CD8-positive, alpha-beta memory T cell (primary cell): Measurements from ENCODE around the gene TSPAN15. TPM values are rescaled to one million over a fixed set of nuclear protein-coding genes. Genes with fewer than 3 reads are reported as not detected.
A peak's percentile ranks its signal among the peaks of the same experiment; 100 is the strongest.

Source experiments
- CTCF ChIA-PET: fragments of 350-600 bp; sonication (Branson Sonifier 250); formaldehyde crosslinking; loops from one replicate; lab custom pipeline; 2021; ENCODE audit warnings: antibody characterized with exemption; lab: Charles Lee
- POLR2A ChIA-PET: fragments of 350-600 bp; sonication (Branson Sonifier 250); formaldehyde crosslinking; loops from one replicate; lab custom pipeline; 2021; ENCODE audit warnings: antibody characterized with exemption; lab: Charles Lee
- DNase-seq, 5 donors: peaks; one replicate each; pipeline versions ENCODE4 v3.0.0 to v3.0.0-alpha.2; 2020 to 2022; ENCODE audit warnings: mixed read lengths in 1 of 5
- H3K27ac ChIP-seq: one replicate; pipeline ENCODE4 v1.7.0; 2013; ENCODE audit warnings: low read depth, mild to moderate bottlenecking, low read length, moderate library complexity
- H3K27me3 ChIP-seq: 2 replicates; pipeline ENCODE4 v1.7.0; 2013; ENCODE audit warnings: low read length, mild to moderate bottlenecking; ENCODE audit not compliant: insufficient read depth, poor library complexity, severe bottlenecking
- H3K36me3 ChIP-seq: 2 replicates; pipeline ENCODE4 v1.7.0; 2013; ENCODE audit warnings: mild to moderate bottlenecking, low read length, moderate library complexity; ENCODE audit not compliant: insufficient read depth
- H3K4me1 ChIP-seq: 2 replicates; pipeline ENCODE4 v1.7.0; 2013; ENCODE audit warnings: mild to moderate bottlenecking, low read length, moderate library complexity; ENCODE audit not compliant: insufficient read depth
- H3K4me3 ChIP-seq: 2 replicates; pipeline ENCODE4 v1.7.0; 2013; ENCODE audit warnings: mild to moderate bottlenecking, low read length
- H3K9me3 ChIP-seq: 2 replicates; pipeline ENCODE4 v1.7.0; 2013; ENCODE audit warnings: mild to moderate bottlenecking, low read length
- H3K27ac Mint-ChIP-seq, 8 donors: one replicate each; pipeline ENCODE4 v1.8.0; 2020 to 2021; ENCODE audit warnings: mixed read lengths in 8 of 8, mild to moderate bottlenecking in 6 of 8, inconsistent platforms in 3 of 8, moderate library complexity in 3 of 8
- H3K27me3 Mint-ChIP-seq, 2 donors: one replicate each; pipeline ENCODE4 v1.8.0; 2020 to 2021; ENCODE audit warnings: mixed read lengths in 2 of 2, mild to moderate bottlenecking in 1 of 2, moderate library complexity in 1 of 2
- H3K36me3 Mint-ChIP-seq, 3 donors: one replicate each; pipeline ENCODE4 v1.8.0; 2020 to 2021; ENCODE audit warnings: mixed read lengths in 3 of 3, inconsistent platforms in 1 of 3, mild to moderate bottlenecking in 1 of 3
- H3K4me1 Mint-ChIP-seq, 3 donors: one replicate each; pipeline ENCODE4 v1.8.0; 2020 to 2021; ENCODE audit warnings: mixed read lengths in 3 of 3, inconsistent platforms in 1 of 3, mild to moderate bottlenecking in 1 of 3
- H3K4me3 Mint-ChIP-seq, 7 donors: one replicate each; pipeline ENCODE4 v1.8.0; 2020 to 2021; ENCODE audit warnings: mixed read lengths in 7 of 7, mild to moderate bottlenecking in 6 of 7, moderate library complexity in 4 of 7, inconsistent platforms in 2 of 7
- H3K9me3 Mint-ChIP-seq, 5 donors: one replicate each; pipeline ENCODE4 v1.8.0; 2020 to 2022; ENCODE audit warnings: mixed read lengths in 5 of 5, mild to moderate bottlenecking in 3 of 5, moderate library complexity in 2 of 5, inconsistent platforms in 1 of 5
- polyA plus RNA-seq: library from polyadenylated mRNA; unstranded; fragments of 300-500 nt; fragmentation: Illumina TruSeq; gene quantifications from one replicate; pipeline ENCODE4 v1.2.3, GENCODE V29; 2021
- total RNA-seq, 2 experiments: library from RNA; stranded (reverse); gene quantifications; one replicate each; pipeline ENCODE4 v1.2.3, GENCODE V29; 2021

Gene TSPAN15
- total and polyA plus RNA-seq, 3 experiments from 2014 or later: 1.4 to 20.2 (median 2.4) TPM

GRCh38 chr10:69495666-69496065 is 44.4 kb downstream of the TSPAN15 start:
- DNase-seq: no peak
- no peak overlapping the region for H3K27ac ChIP-seq
- CTCF ChIA-PET: no interaction called here
- Mint-ChIP-seq H3K4me1 (peaks cover 3 to 13% (median 7%) of the 10 kb centered on the region in 3 donors), H3K36me3 (no peaks in the 10 kb centered on the region), H3K27ac (peak overlapping the region in 3 of 8 donors; percentile 1 to 72 (median 68)), H3K4me3 (no peak overlapping the region), H3K27me3 (peaks cover 0 to 2% of the 10 kb centered on the region in 2 donors), H3K9me3 (peaks cover 0 to 3% (median 0%) of the 10 kb centered on the region in 5 donors)
- POLR2A ChIA-PET: no interaction called here
- no peak overlapping the region for H3K4me3 ChIP-seq
- H3K4me1 ChIP-seq: peaks cover 4% of the 10 kb centered on the region
- no peaks in the 10 kb centered on the region for H3K36me3 ChIP-seq
- no peaks in the 10 kb centered on the region for H3K9me3 ChIP-seq
- H3K27me3 ChIP-seq: no peaks in the 10 kb centered on the region

GRCh38 chr10:69496352-69497230 is 45.3 kb downstream of the TSPAN15 start:
- H3K4me1 ChIP-seq: peaks cover 4% of the 10 kb centered on the region
- H3K4me3 ChIP-seq: no peak overlapping the region
- ChIA-PET POLR2A (no interaction called here), CTCF (interaction anchor here (1.8 kb wide), 1 partner anchor 11 kb away, joined by 6 read pairs; no protein-coding TSS in a partner anchor)
- H3K36me3 Mint-ChIP-seq: no peaks in the 10 kb centered on the region
- no peak overlapping the region for H3K27ac ChIP-seq
- no peaks in the 10 kb centered on the region for H3K9me3 ChIP-seq
- peaks cover 3 to 13% (median 7%) of the 10 kb centered on the region in 3 donors for H3K4me1 Mint-ChIP-seq
- H3K36me3 ChIP-seq: no peaks in the 10 kb centered on the region
- peaks cover 0 to 1% (median 0%) of the 10 kb centered on the region in 5 donors for H3K9me3 Mint-ChIP-seq
- no peaks in the 10 kb centered on the region for H3K27me3 ChIP-seq
- no peak for DNase-seq
- H3K4me3 Mint-ChIP-seq: no peak overlapping the region
- peaks cover 0 to 2% of the 10 kb centered on the region in 2 donors for H3K27me3 Mint-ChIP-seq
- H3K27ac Mint-ChIP-seq: peak overlapping the region in 3 of 8 donors; percentile 32 to 60 (median 51)

GRCh38 chr10:69497231-69497561 is 45.9 kb downstream of the TSPAN15 start:
- Histone ChIP-seq H3K36me3 (no peaks in the 10 kb centered on the region), H3K27ac (no peak overlapping the region), H3K9me3 (no peaks in the 10 kb centered on the region), H3K4me3 (no peak overlapping the region), H3K27me3 (no peaks in the 10 kb centered on the region), H3K4me1 (peaks cover 4% of the 10 kb centered on the region)
- H3K4me3 Mint-ChIP-seq: peak overlapping the region in 1 of 7 donors; percentile 37
- H3K36me3 Mint-ChIP-seq: no peaks in the 10 kb centered on the region
- H3K4me1 Mint-ChIP-seq: peaks cover 3 to 13% (median 7%) of the 10 kb centered on the region in 3 donors
- CTCF ChIA-PET: interaction anchor here (1.8 kb wide), 1 partner anchor 10 kb away, joined by 6 read pairs; no protein-coding TSS in a partner anchor
- no peaks in the 10 kb centered on the region for H3K9me3 Mint-ChIP-seq
- H3K27ac Mint-ChIP-seq: peak overlapping the region in 4 of 8 donors; percentile 50 to 92 (median 71)
- POLR2A ChIA-PET: no interaction called here
- no peaks in the 10 kb centered on the region for H3K27me3 Mint-ChIP-seq
- DNase-seq: no peak

GRCh38 chr10:69497611-69498390 is 46.5 kb downstream of the TSPAN15 start:
- no peak overlapping the region for H3K27ac ChIP-seq
- Mint-ChIP-seq H3K4me3 (peak overlapping the region in 3 of 7 donors; percentile 19 to 43 (median 29)), H3K27ac (peak overlapping the region in 7 of 8 donors; percentile 72 to 92 (median 84)), H3K36me3 (no peaks in the 10 kb centered on the region), H3K27me3 (no peaks in the 10 kb centered on the region), H3K4me1 (peaks cover 3 to 13% (median 7%) of the 10 kb centered on the region in 3 donors), H3K9me3 (no peaks in the 10 kb centered on the region)
- no peaks in the 10 kb centered on the region for H3K9me3 ChIP-seq
- ChIA-PET POLR2A (no interaction called here), CTCF (interaction anchor here (1.8 kb wide), 1 partner anchor 9 kb away, joined by 6 read pairs; no protein-coding TSS in a partner anchor)
- H3K4me3 ChIP-seq: no peak overlapping the region
- peaks cover 4% of the 10 kb centered on the region for H3K4me1 ChIP-seq
- no peaks in the 10 kb centered on the region for H3K36me3 ChIP-seq
- peak in 1 of 5 donors; percentile 18 for DNase-seq
- H3K27me3 ChIP-seq: no peaks in the 10 kb centered on the region

GRCh38 chr10:69498711-69499471 is 47.6 kb downstream of the TSPAN15 start:
- Mint-ChIP-seq H3K4me3 (no peak overlapping the region), H3K9me3 (no peaks in the 10 kb centered on the region), H3K27me3 (no peaks in the 10 kb centered on the region), H3K36me3 (no peaks in the 10 kb centered on the region), H3K4me1 (peaks cover 3 to 13% (median 7%) of the 10 kb centered on the region in 3 donors), H3K27ac (peak overlapping the region in 7 of 8 donors; percentile 5 to 92 (median 80))
- Histone ChIP-seq H3K27ac (no peak overlapping the region), H3K4me1 (peaks cover 4% of the 10 kb centered on the region), H3K36me3 (no peaks in the 10 kb centered on the region), H3K9me3 (no peaks in the 10 kb centered on the region), H3K27me3 (no peaks in the 10 kb centered on the region), H3K4me3 (no peak overlapping the region)
- CTCF ChIA-PET: interaction anchor here (0.9 to 1.8 kb wide), 2 partner anchors 8 to 109 kb away, joined by 3 to 6 read pairs; no protein-coding TSS in a partner anchor
- DNase-seq: no peak
- POLR2A ChIA-PET: no interaction called here

GRCh38 chr10:69499726-69500689 is 48.7 kb downstream of the TSPAN15 start:
- POLR2A ChIA-PET: no interaction called here
- H3K27ac ChIP-seq: no peak overlapping the region

More at GRCh38 chr10:69499726-69500689, 48.7 kb downstream of the TSPAN15 start:
- no peaks in the 10 kb centered on the region for H3K27me3 Mint-ChIP-seq
- peaks cover 3 to 13% (median 7%) of the 10 kb centered on the region in 3 donors for H3K4me1 Mint-ChIP-seq
- no peak for DNase-seq
- Histone ChIP-seq H3K36me3 (no peaks in the 10 kb centered on the region), H3K4me3 (no peak overlapping the region), H3K4me1 (peaks cover 4% of the 10 kb centered on the region), H3K9me3 (no peaks in the 10 kb centered on the region), H3K27me3 (no peaks in the 10 kb centered on the region)
- H3K9me3 Mint-ChIP-seq: no peaks in the 10 kb centered on the region
- CTCF ChIA-PET: no interaction called here
- no peaks in the 10 kb centered on the region for H3K36me3 Mint-ChIP-seq
- H3K4me3 Mint-ChIP-seq: no peak overlapping the region
- H3K27ac Mint-ChIP-seq: peak overlapping the region in 6 of 8 donors; percentile 7 to 92 (median 51)
